HepG2 (cell line): ENCODE results near the gene FMNL1. TPM values are rescaled to one million over a fixed set of nuclear protein-coding genes. Genes with fewer than 3 reads are reported as not detected.

Experiments used
- ATAC-seq: fragments of 200-7000 bp; cut with Tn5 transposase; 3 replicates; pipeline ENCODE4 v1.9.1; 2020; ENCODE audit warnings: mild to moderate bottlenecking, moderate library complexity
- BruUV-seq: library from RNA; stranded (reverse); fragments of 400-500 nt; replicated peaks from 2 replicates; lab custom pipeline; 2021; lab: Mats Ljungman, UMichigan
- CTCF ChIA-PET: fragments of 300-600 bp; formaldehyde crosslinking; extraction: SDS; loops from one replicate; lab custom pipeline; 2021; ENCODE audit warnings: low total read pairs, inconsistent platforms, low intra/inter-chr PET ratio; lab: Yijun Ruan, JAX
- POLR2A ChIA-PET: fragments of 350-600 bp; sonication (Branson Sonifier 250); formaldehyde crosslinking; loops from one replicate; lab custom pipeline; 2020; ENCODE audit warnings: antibody characterized with exemption, inconsistent platforms; lab: Yijun Ruan, JAX
- DNase-seq: peaks from one replicate; pipeline ENCODE4 v3.0.0-alpha.2; 2015; ENCODE audit warnings: low spot score
- FAIRE-seq: peaks from 3 replicates; lab custom pipeline; 2011; peaks lifted over from hg19 to GRCh38; lab: Jason Lieb, UNC
- H2AFZ ChIP-seq: one replicate; pipeline ENCODE4 v1.6.1; 2011; ENCODE audit warnings: low read length, inconsistent platforms
- H3K27ac ChIP-seq: fragments of 300-600 bp; 3 replicates; pipeline ENCODE4 v1.8.0; 2011; ENCODE audit warnings: mixed run types, mild to moderate bottlenecking, mixed read lengths, low read length, inconsistent platforms; ENCODE audit not compliant: insufficient read depth; ENCODE audit errors: extremely low read length
- H3K27me3 ChIP-seq, 2 experiments: fragments of 200-600 bp in 1 of 2; 2 replicates in 1 of 2; 3 replicates in 1 of 2; pipeline versions ENCODE4 v1.6.0 to v1.8.0; 2011; ENCODE audit warnings: low read length in 2 of 2, mild to moderate bottlenecking in 2 of 2, moderate library complexity in 2 of 2, inconsistent platforms in 1 of 2; ENCODE audit not compliant: insufficient read depth in 2 of 2, control insufficient read depth in 1 of 2
- H3K36me3 ChIP-seq, 2 experiments: fragments of 200-600 bp in 1 of 2; replicated peaks in 1 of 2; 2 replicates in 1 of 2; 3 replicates in 1 of 2; pipeline versions ENCODE4 v1.5.1 to v1.8.0; 2011; ENCODE audit warnings: low read length in 2 of 2, inconsistent platforms in 1 of 2; ENCODE audit not compliant: insufficient read depth in 2 of 2, control insufficient read depth in 1 of 2
- H3K4me1 ChIP-seq: 2 replicates; pipeline ENCODE4 v1.5.1; 2012; ENCODE audit warnings: low read length, inconsistent platforms; ENCODE audit not compliant: insufficient read depth
- H3K4me2 ChIP-seq: 2 replicates; pipeline ENCODE4 v1.6.0; 2011; ENCODE audit warnings: low read depth, low read length, inconsistent platforms
- H3K4me3 ChIP-seq, 3 experiments: fragments of 200-600 bp in 1 of 3; sonication (generic), shearing (Covaris generic) in 1 of 3; replicated peaks in 1 of 3; 2 replicates each; pipeline ENCODE4 v1.5.1; 2011 to 2016; ENCODE audit warnings: low read length in 3 of 3, inconsistent platforms in 2 of 3, low read depth in 2 of 3, mild to moderate bottlenecking in 2 of 3, control low read depth in 1 of 3, mixed read lengths in 1 of 3; ENCODE audit not compliant: insufficient read depth in 1 of 3
- H3K79me2 ChIP-seq: one replicate; pipeline ENCODE4 v1.6.1; 2011; ENCODE audit warnings: low read length, inconsistent platforms; ENCODE audit not compliant: insufficient read depth
- H3K9ac ChIP-seq: 2 replicates; pipeline ENCODE4 v1.6.0; 2011; ENCODE audit warnings: mild to moderate bottlenecking, low read depth, low read length, inconsistent platforms; ENCODE audit not compliant: insufficient read depth
- H3K9me3 ChIP-seq: 2 replicates; pipeline ENCODE4 v1.5.1; 2012; ENCODE audit warnings: mild to moderate bottlenecking, low read length
- H4K20me1 ChIP-seq: 2 replicates; pipeline ENCODE4 v1.6.0; 2011; ENCODE audit warnings: inconsistent platforms, mild to moderate bottlenecking, low read length, moderate library complexity; ENCODE audit not compliant: insufficient read depth
- CTCF ChIP-seq: sonication (generic); formaldehyde crosslinking; IDR thresholded peaks from 2 replicates; pipeline ENCODE4 v1.5.0; 2020; ENCODE audit warnings: mild to moderate bottlenecking, missing genetic modification reagents, moderate library complexity
- HES4 ChIP-seq: sonication (generic); formaldehyde crosslinking; IDR thresholded peaks from 2 replicates; pipeline ENCODE4 v1.9.0; 2021; ENCODE audit warnings: mild to moderate bottlenecking, missing genetic modification reagents, borderline replicate concordance
- LCORL ChIP-seq, 2 experiments: fragments of 450-650 bp in 1 of 2; sonication (generic) in 1 of 2; formaldehyde crosslinking in 1 of 2; IDR thresholded peaks; 2 replicates each; pipeline versions ENCODE4 v1.5.0 to v1.6.1; 2017 to 2020; ENCODE audit warnings: antibody characterized with exemption in 1 of 2, missing genetic modification reagents in 1 of 2
- NR2F6 ChIP-seq, 2 experiments: IDR thresholded peaks; 2 replicates each; pipeline ENCODE4 v1.6.1; 2016; ENCODE audit warnings: antibody characterized with exemption in 1 of 2, mild to moderate bottlenecking in 1 of 2
- RAD21 ChIP-seq: fragments of 450-650 bp; formaldehyde crosslinking; IDR thresholded peaks from 2 replicates; pipeline ENCODE4 v1.5.0; 2020; ENCODE audit warnings: mild to moderate bottlenecking
- SMAD3 ChIP-seq: sonication (generic); formaldehyde crosslinking; IDR thresholded peaks from 2 replicates; pipeline ENCODE4 v1.4.0; 2020; ENCODE audit warnings: missing genetic modification reagents
- SP4 ChIP-seq: sonication (generic); formaldehyde crosslinking; IDR thresholded peaks from 2 replicates; pipeline ENCODE4 v1.8.1; 2023; ENCODE audit warnings: mild to moderate bottlenecking, missing genetic modification reagents
- TEAD3 ChIP-seq: optimal IDR thresholded peaks from 2 replicates; pipeline ENCODE3; 2016; ENCODE audit warnings: borderline replicate concordance
- ZKSCAN8 ChIP-seq: IDR thresholded peaks from 2 replicates; pipeline ENCODE4 v1.6.1; 2016; ENCODE audit warnings: borderline replicate concordance, missing genetic modification reagents, missing compliant biosample characterization
- WGBS: methylation state at CpG from one replicate; pipeline ENCODE4 v1.1.6; 2017; ENCODE audit warnings: low lambda C conversion rate; 5-methylcytosine and 5-hydroxymethylcytosine counted together
- in situ Hi-C: cut with HindIII; loops from 2 replicates; pipeline ENCODE4 v1.10.0; 2017; ENCODE audit warnings: low pct_unique_long_range_greater_than_20kb; ENCODE audit not compliant: extremely low pct_ligation_motif_present
- intact Hi-C: fragments of 100-400 bp; cut with micrococcal nuclease; formaldehyde crosslinking; loops from one replicate; pipeline ENCODE4 v1.10.0; 2022; ENCODE audit not compliant: unreplicated experiment
- polyA plus RNA-seq, 8 experiments: library from polyadenylated mRNA; depleted of rRNA in 3 of 8; stranded (reverse) in 7 of 8; unstranded in 1 of 8; fragments of >200 nt; fragmentation: Illumina TruSeq in 4 of 8; extraction: Trizol in 4 of 8; gene quantifications; 2 replicates each; pipeline versions ENCODE4 v1.2.1 to v1.2.3, GENCODE V29; 2011 to 2016; ENCODE audit warnings: low read depth in 4 of 8, missing spikeins in 1 of 8, mixed read lengths in 1 of 8; ENCODE audit not compliant: insufficient read depth in 1 of 8
- total RNA-seq, 5 experiments: library from RNA; depleted of rRNA; stranded (reverse); fragments of >200 nt; fragmentation: Illumina TruSeq; extraction: Trizol; gene quantifications; 2 replicates each; pipeline ENCODE4 v1.2.3, GENCODE V29; 2016; ENCODE audit warnings: low read depth in 1 of 5
- TF ChIP-seq, protein P1 (sequence below): sonication (generic); formaldehyde crosslinking; IDR thresholded peaks from 2 replicates; pipeline ENCODE4 v1.4.0; 2020; ENCODE audit warnings: mild to moderate bottlenecking, missing genetic modification reagents

The FMNL1 gene
- total and polyA plus RNA-seq, 2 of the 13 experiments (the other 11 are each of a cell fraction or from before 2014, with no cell fraction given): 0.53 to 0.70 TPM

- DNase-seq: no peak
- no peak for FAIRE-seq
- Histone ChIP-seq H2AFZ (no peak overlapping the region), H3K9me3 (no peaks in the 10 kb centered on the region), H3K79me2 (no peaks in the 10 kb centered on the region), H3K27ac (no peak overlapping the region), H3K4me1 (peaks cover 36% of the 10 kb centered on the region), H3K9ac (no peak overlapping the region), H3K4me2 (no peak overlapping the region), H3K4me3 (no peak overlapping the region), H4K20me1 (no peaks in the 10 kb centered on the region), H3K36me3 (no peaks in the 10 kb centered on the region), H3K27me3 (peaks cover 0 to 19% of the 10 kb centered on the region in 2 experiments)
- intact Hi-C loops: loop anchor here (5.0 kb wide), 1 partner anchor 96 kb away; the partner anchor contains the start of gene ACBD4
- in situ Hi-C loops: no loop called here
- ChIA-PET POLR2A (interaction anchor here (6.0 kb wide), 1 partner anchor 85 kb away, joined by 66 read pairs; the partner anchor contains the start of gene HEXIM1), CTCF (interaction anchor here (4.1 kb wide), 1 partner anchor 13 kb away, joined by 63 read pairs; the partner anchor contains the start of gene FMNL1)
- WGBS: 19% methylated on average over 7 of the region's 8 CpGs
- no peak for ATAC-seq
- TF ChIP-seq NR2F6 (IDR thresholded peaks at IDR 0.05) (no peak), NR2F6 (CRISPR knock-in tag; IDR thresholded peaks at IDR 0.05) (no peak), LCORL (IDR thresholded peaks at IDR 0.05) (no peak), LCORL (CRISPR knock-in tag; IDR thresholded peaks at IDR 0.05) (no peak), HES4 (CRISPR knock-in tag) (0 out of 2 replicates have a peak, but pooled peaks have one; percentile 12)
- no TSS peak for BruUV-seq
Measured at GRCh38 chr17:45233423-45233924, 11.8 kb downstream of the FMNL1 start.

DNA sequence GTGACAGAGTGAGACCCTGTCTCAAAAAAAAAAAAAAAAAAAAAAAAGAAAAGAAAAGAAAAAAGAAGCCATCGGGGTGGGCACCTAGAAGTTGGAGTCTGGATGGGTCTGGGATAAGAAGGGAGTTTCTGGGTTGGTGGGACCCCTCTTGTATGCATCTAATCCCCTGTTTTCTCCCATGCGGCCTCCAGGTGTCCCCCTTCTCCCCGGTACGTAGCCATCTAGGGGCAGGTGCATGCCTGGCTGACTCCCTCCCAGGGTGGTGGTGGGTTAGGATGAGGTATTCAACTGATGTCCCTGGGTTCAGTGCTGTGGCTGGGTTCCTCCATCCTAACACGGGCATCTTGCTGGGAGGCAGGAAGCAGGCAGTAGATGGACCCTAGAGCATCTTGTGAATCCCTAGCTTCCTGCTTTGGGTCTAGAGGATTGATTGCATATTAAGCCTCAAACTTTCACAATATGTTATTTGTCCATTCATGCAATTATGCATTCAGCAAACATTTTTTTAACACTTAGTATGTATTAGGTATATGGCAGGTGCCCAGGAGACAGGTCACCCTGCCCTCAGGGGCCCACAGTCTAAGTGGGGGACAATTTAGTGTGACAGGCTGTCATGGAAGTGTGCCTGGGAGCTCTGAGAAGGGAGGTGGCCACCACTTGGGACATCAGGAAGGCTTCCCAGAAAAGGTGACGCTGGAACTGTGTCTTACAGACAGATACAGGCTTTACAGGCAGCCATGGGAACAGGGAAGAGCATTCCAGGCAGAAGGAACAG, 13.1 kb downstream of the FMNL1 start:
- CTCF ChIA-PET: interaction anchor here (1.3 to 4.1 kb wide), 6 partner anchors 15 to 151 kb away, joined by 4 to 63 read pairs (median 12); partner anchors contain the start of genes ACBD4, FMNL1 and PLCD3
- POLR2A ChIA-PET: interaction anchor here (0.9 to 1.2 kb wide), 2 partner anchors 9 to 83 kb away, joined by 3 read pairs; no protein-coding TSS in a partner anchor
- peak; percentile 69 for DNase-seq
- Histone ChIP-seq H3K79me2 (no peaks in the 10 kb centered on the region), H3K4me2 (no peak overlapping the region), H2AFZ (no peak overlapping the region), H3K36me3 (no peaks in the 10 kb centered on the region), H3K4me3 (no peak overlapping the region), H3K4me1 (peaks cover 22% of the 10 kb centered on the region), H4K20me1 (no peaks in the 10 kb centered on the region), H3K27ac (no peak overlapping the region), H3K9me3 (no peaks in the 10 kb centered on the region), H3K27me3 (peaks cover 0 to 25% of the 10 kb centered on the region in 2 experiments; a peak in 4 of 5 replicates), H3K9ac (no peak overlapping the region)
- in situ Hi-C loops (no loop called here), intact Hi-C loops (loop anchor here (1.0 to 5.0 kb wide), 2 partner anchors 98 to 150 kb away; partner anchors contain the start of gene ACBD4)
- FAIRE-seq: peak; percentile 89
- BruUV-seq: no TSS peak
- WGBS: under 1% methylated on average over 5 of the region's 6 CpGs
- ATAC-seq: peak; percentile 69
- TF ChIP-seq RAD21 (CRISPR knock-in tag) (peak; percentile 45; the same call in 1 of the 2 replicates), TEAD3 (CRISPR knock-in tag) (peak; percentile 45), SMAD3 (CRISPR knock-in tag) (no peak), CTCF (CRISPR knock-in tag) (peak; percentile 73), ZKSCAN8 (CRISPR knock-in tag) (no peak), SP4 (CRISPR knock-in tag) (peak; percentile 24; the same call in 1 of the 2 replicates)
- TF ChIP-seq, protein P1, sequence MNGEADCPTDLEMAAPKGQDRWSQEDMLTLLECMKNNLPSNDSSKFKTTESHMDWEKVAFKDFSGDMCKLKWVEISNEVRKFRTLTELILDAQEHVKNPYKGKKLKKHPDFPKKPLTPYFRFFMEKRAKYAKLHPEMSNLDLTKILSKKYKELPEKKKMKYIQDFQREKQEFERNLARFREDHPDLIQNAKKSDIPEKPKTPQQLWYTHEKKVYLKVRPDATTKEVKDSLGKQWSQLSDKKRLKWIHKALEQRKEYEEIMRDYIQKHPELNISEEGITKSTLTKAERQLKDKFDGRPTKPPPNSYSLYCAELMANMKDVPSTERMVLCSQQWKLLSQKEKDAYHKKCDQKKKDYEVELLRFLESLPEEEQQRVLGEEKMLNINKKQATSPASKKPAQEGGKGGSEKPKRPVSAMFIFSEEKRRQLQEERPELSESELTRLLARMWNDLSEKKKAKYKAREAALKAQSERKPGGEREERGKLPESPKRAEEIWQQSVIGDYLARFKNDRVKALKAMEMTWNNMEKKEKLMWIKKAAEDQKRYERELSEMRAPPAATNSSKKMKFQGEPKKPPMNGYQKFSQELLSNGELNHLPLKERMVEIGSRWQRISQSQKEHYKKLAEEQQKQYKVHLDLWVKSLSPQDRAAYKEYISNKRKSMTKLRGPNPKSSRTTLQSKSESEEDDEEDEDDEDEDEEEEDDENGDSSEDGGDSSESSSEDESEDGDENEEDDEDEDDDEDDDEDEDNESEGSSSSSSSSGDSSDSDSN: 0 out of 2 replicates have a peak, but pooled peaks have one; percentile 25
